NCI-H2196 treated with DMSO at 0.1 percent for 48 hours (cell line): Measurements from ENCODE around the gene CCPG1.

Experiments
- DNase-seq: peaks from one replicate; lab custom pipeline; 2025; ENCODE audit not compliant: unreplicated experiment; lab: John Stamatoyannopoulos, UW

Gene CCPG1

GRCh38 chr15:55319537-55320237 is 88.5 kb downstream of the CCPG1 start:
- no peak for DNase-seq

- DNase-seq = peak; percentile 43
These were observed 89.3 kb downstream of the CCPG1 start, which contains the start of the genes PIGB and PIGBOS1 for GRCh38 chr15:55318588-55319494. PIGB (plus strand) TSS chr15:55319222; CDS start chr15:55319251, 29 bp downstream. PIGBOS1 (minus strand) TSS chr15:55319123; CDS start chr15:55317792, 1,331 bp downstream.
